Measurements from ENCODE around the gene PTPRA. TPM values are rescaled to one million over a fixed set of nuclear protein-coding genes. Genes with fewer than 3 reads are reported as not detected.

Gene PTPRA
- total RNA-seq, 1 donor from 2014 or later: 54.3 TPM

- TF ChIP-seq CTCF (IDR thresholded peaks at IDR 0.05): no peak
- no peaks in the 10 kb centered on the region for H3K9me3 Mint-ChIP-seq (ENCODE audit: low read depth)
- H3K36me3 Mint-ChIP-seq (ENCODE audit: low read depth): peaks cover 31% of the 10 kb centered on the region
- DNase-seq (ENCODE audit: low spot score): no peak
- no peak overlapping the region for H3K27ac Mint-ChIP-seq (ENCODE audit: unreplicated experiment)
- no peak overlapping the region for H3K4me3 Mint-ChIP-seq (ENCODE audit: unreplicated experiment)
- peaks cover 12% of the 10 kb centered on the region for H3K4me1 Mint-ChIP-seq (ENCODE audit: low read depth)
- H3K27me3 Mint-ChIP-seq (ENCODE audit: low read depth): no peaks in the 10 kb centered on the region
Measured at GRCh38 chr20:3039426-3039825, 166.1 kb downstream of the PTPRA start.

GRCh38 chr20:3040086-3040485 lies 166.8 kb downstream of the PTPRA start:
- no peak for DNase-seq (ENCODE audit: low spot score)
- H3K27me3 Mint-ChIP-seq (ENCODE audit: low read depth): no peaks in the 10 kb centered on the region
- H3K4me3 Mint-ChIP-seq (ENCODE audit: unreplicated experiment): no peak overlapping the region
- peaks cover 28% of the 10 kb centered on the region for H3K36me3 Mint-ChIP-seq (ENCODE audit: low read depth)
- H3K4me1 Mint-ChIP-seq (ENCODE audit: low read depth): peaks cover 16% of the 10 kb centered on the region
- TF ChIP-seq CTCF (IDR thresholded peaks at IDR 0.05): no peak
- H3K27ac Mint-ChIP-seq (ENCODE audit: unreplicated experiment): no peak overlapping the region
- H3K9me3 Mint-ChIP-seq (ENCODE audit: low read depth): no peaks in the 10 kb centered on the region

- H3K9me3 Mint-ChIP-seq (ENCODE audit: low read depth): no peaks in the 10 kb centered on the region
- no peaks in the 10 kb centered on the region for H3K27me3 Mint-ChIP-seq (ENCODE audit: low read depth)
- DNase-seq (ENCODE audit: low spot score): no peak
- peak overlapping the region; percentile 55 for H3K27ac Mint-ChIP-seq (ENCODE audit: unreplicated experiment)
- peaks cover 18% of the 10 kb centered on the region for H3K36me3 Mint-ChIP-seq (ENCODE audit: low read depth)
- no peak for TF ChIP-seq CTCF (IDR thresholded peaks at IDR 0.05)
- H3K4me3 Mint-ChIP-seq (ENCODE audit: unreplicated experiment): no peak overlapping the region
- peaks cover 23% of the 10 kb centered on the region for H3K4me1 Mint-ChIP-seq (ENCODE audit: low read depth)
Measured at GRCh38 chr20:3041854-3042409, 168.7 kb downstream of the PTPRA start.

GRCh38 chr20:3042625-3043024 lies 169.3 kb downstream of the PTPRA start:
- Mint-ChIP-seq H3K27ac (ENCODE audit: unreplicated experiment) (peak overlapping the region; percentile 41), H3K27me3 (ENCODE audit: low read depth) (no peaks in the 10 kb centered on the region), H3K4me1 (ENCODE audit: low read depth) (peaks cover 28% of the 10 kb centered on the region), H3K4me3 (ENCODE audit: unreplicated experiment) (no peak overlapping the region), H3K9me3 (ENCODE audit: low read depth) (no peaks in the 10 kb centered on the region), H3K36me3 (ENCODE audit: low read depth) (peaks cover 17% of the 10 kb centered on the region)
- DNase-seq (ENCODE audit: low spot score): no peak
- TF ChIP-seq CTCF (IDR thresholded peaks at IDR 0.05): no peak

- DNase-seq (ENCODE audit: low spot score): no peak
- Mint-ChIP-seq H3K4me1 (ENCODE audit: low read depth) (peaks cover 28% of the 10 kb centered on the region), H3K27me3 (ENCODE audit: low read depth) (no peaks in the 10 kb centered on the region), H3K9me3 (ENCODE audit: low read depth) (no peaks in the 10 kb centered on the region), H3K4me3 (ENCODE audit: unreplicated experiment) (no peak within 1 kb of the TSS), H3K27ac (ENCODE audit: unreplicated experiment) (peak within 1 kb of the TSS; percentile 41), H3K36me3 (ENCODE audit: low read depth) (peaks cover 16% of the 10 kb centered on the region)
- TF ChIP-seq CTCF (IDR thresholded peaks at IDR 0.05): no peak
Measured at GRCh38 chr20:3043322-3043721, 170.0 kb downstream of the PTPRA start, which contains the start of gene GNRH2. TSS of gene GNRH2 (plus strand) at chr20:3043622. CDS start at chr20:3044415, 793 bp downstream.
